GM18505 (cell line): Measurements from ENCODE around the gene ENPP6.

Source experiments
- ATAC-seq: cut with Tn5 transposase; IDR thresholded peaks from one replicate; pipeline ENCODE4 v1.9.1; 2021; ENCODE audit not compliant: unreplicated experiment
- POLR2A ChIP-seq: IDR thresholded peaks from 4 replicates; pipeline ENCODE4 v1.6.1; 2011; ENCODE audit warnings: borderline replicate concordance; ENCODE audit not compliant: insufficient read depth, insufficient read length; ENCODE audit errors: extremely low read depth

ENPP6 gene

DNA sequence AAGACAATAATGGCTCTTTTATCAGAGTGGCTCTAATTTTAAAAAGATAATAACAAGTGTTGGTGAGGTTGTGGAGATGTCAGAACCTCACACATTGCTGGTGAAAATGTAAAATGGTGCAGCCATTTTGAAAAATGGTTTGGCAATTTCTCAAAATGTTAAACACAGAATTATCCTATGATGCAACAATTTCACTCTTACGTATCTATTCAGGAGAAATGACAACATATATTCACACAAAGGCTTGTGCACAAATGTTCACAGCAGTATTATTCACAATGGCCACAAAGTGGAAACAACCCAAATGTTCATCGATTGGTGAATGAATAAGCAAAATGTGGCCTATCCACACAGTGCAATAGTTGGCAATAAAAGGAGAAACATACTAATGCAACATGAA is 24.7 kb downstream of the ENPP6 start:
- ATAC-seq: no peak
- no peak for TF ChIP-seq POLR2A

DNA sequence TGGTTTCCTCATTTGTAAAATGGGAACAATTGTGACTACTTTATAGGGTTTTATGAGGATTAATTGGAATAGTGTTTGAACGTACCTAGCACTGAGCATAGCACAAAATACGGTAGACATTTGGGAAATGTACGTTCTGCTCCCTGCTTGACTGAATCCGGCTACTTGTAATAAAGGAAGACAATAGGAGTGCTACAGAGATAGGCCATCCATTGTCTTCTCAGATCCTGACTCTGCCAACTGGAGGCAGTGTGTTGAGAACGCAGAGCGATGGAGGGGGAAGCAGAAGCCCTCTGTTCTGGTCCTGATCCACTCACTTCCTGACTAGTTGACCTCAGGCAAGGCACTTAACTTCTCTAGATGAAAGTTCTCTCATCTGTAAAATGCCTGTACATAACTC is 26.4 kb downstream of the ENPP6 start:
- ATAC-seq: no peak
- TF ChIP-seq POLR2A: no peak

DNA sequence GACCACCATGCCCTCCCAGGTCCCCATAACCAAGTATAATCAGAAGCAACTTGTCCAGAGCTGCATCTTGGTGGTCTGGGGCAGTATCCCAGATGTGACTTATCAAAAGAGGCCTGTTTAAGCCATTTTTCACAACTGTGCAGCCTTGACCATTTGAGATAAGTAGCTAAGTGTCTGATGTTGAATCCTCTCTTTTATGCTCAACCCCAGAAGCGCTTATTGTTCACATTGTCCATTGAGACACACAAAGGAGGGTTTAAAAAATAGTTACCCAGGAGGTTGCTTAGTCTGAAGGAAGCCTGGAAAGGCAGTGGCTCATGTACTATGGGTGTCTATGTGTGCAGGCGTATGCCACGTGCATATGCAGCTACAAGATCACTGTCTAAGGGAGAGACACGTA is 27.0 kb downstream of the ENPP6 start:
- no peak for ATAC-seq
- no peak for TF ChIP-seq POLR2A

DNA sequence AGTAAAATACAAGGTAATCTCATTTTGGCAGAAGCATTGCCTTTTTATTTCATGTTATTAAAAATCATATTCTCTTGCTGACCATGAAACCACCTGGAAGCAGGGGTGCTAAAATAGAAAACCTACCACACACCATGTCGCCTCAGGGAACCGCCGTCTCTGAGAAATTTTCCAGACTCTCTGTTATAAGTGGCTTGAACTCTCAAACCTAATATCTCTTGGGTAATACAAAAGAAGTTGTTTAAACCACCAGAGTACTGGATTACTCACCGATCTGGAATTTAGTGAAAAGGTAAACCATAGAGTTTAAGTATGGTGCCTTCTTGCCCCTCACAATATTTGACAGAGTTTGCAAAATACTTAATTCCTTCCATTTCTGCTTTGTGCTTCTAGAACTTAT is 27.7 kb downstream of the ENPP6 start:
- TF ChIP-seq POLR2A: no peak
- no peak for ATAC-seq

DNA sequence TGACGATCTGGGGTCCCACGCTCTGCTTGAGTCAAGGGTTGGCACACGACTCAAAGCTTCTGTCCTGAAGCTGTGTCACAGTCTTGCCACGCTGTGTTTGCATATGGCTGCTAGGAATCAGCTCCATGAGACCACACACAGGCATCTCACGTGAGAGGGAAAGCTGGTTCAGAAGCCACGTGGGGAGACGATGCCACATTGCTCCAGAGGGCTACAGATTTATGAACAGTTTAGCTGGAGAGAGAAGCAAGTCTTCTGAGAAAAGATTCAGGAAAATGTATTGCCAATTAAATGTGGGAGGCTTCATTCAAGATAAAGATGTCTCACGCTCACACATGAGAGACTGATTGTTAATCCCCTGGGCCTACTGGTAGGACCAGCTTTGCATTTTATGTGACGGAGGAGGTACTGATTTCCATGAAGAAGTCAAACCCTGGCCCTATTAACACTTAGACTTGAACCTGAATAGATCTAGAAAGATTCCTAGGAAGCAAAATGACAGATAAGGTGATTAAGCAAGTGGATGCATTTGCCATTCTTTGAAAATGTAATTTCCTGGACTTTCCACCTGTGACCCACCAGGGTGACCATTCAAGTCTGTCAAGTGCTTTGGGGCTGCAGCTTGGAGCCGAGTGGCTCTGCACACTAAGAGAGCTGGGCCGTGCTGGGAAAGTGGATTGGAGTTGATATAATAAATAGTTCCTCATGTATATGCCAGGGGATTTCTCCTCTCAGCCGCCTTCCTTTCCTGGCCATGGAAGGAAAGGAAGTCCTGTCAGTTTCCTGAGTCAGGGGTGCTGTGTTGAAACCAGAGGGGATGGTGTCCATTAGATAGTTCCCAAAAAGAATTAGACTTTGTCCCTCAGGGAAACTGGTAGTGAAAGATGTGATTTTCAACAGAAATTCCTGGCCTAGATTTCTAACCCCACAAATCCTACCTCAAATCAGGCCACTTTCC is 29.0 kb downstream of the ENPP6 start:
- TF ChIP-seq POLR2A: no peak
- ATAC-seq: no peak

DNA sequence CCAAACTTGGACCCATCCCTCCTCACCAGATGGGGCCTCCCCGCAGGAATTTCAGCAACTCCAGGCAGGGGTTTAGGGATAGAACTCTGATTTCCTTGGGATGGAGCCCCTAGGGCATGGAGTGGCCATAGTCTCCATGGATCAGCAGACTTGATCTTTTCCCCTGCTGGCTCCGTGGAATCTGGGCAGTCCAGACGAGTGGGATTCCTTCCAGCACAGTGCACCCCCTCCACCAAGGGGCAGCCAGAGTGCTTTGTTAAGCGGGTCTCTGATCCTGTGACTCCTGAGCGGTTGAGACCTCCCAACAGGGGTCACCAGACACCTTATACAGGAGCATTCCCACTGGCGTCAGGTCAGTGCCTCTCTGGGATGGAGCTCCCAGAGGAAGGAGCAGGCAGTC is 40.4 kb downstream of the ENPP6 start:
- no peak for TF ChIP-seq POLR2A
- ATAC-seq: no peak

DNA sequence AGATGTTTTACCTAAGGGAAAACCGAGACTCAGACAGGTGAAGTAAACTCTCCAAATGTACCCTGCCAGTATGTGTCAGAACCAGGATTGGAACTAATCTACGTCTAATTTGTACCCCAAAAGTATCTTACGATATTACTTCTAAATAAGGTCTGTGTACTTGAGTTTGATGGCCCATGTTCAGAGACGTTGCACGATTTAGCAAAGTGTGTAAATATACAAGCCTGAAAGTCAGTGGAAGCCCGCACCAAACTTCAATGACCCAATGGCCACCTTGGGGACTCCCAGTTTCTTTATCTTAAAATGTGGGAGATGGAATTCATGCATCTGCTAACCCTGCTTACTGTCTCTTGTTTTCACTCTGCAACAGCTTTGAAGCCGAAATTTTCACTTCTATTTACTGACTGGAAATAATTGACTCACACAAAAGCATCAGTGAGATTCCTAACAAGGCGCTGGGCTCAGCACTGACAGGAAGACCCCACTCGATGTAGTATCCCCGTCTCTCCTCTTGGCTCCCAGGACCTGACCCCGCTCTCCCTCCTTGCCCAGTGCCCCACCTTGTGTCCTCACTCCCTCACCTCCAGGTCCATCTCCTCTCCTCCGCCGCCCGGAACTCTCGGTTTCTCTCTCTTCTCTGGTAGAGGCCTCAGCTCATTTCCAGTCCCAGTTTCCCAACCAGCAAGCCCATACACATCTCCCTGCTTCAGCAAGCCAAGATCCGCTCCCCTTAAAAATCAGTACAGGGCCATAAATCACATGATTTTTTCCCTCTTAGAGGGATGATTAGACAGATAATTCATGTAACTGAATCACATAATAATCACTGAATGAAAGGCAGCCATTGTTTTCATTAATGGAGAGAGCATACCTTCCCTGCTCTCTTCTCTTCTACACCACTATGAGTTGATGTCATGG is 42.8 kb downstream of the ENPP6 start:
- no peak for TF ChIP-seq POLR2A
- no peak for ATAC-seq

DNA sequence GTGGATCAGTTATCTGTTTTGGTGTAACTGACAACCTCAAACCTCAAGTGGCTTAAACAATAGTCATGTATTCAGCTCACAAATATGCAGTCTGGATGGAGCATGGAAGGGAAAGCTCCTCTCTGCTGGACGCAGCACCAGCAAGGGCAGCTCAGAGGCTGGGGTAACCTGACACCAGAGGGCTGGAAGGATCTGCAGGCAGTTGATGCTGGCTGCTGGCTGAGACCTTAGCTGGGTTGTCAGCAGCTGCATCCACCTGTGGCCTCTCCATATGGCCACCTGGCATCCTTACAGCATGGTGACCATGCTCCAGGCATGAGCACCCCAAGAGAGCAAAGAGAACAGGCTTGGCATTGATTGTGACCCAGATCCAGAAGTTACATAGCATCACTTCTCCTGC is 46.7 kb downstream of the ENPP6 start:
- ATAC-seq: no peak
- TF ChIP-seq POLR2A: no peak

DNA sequence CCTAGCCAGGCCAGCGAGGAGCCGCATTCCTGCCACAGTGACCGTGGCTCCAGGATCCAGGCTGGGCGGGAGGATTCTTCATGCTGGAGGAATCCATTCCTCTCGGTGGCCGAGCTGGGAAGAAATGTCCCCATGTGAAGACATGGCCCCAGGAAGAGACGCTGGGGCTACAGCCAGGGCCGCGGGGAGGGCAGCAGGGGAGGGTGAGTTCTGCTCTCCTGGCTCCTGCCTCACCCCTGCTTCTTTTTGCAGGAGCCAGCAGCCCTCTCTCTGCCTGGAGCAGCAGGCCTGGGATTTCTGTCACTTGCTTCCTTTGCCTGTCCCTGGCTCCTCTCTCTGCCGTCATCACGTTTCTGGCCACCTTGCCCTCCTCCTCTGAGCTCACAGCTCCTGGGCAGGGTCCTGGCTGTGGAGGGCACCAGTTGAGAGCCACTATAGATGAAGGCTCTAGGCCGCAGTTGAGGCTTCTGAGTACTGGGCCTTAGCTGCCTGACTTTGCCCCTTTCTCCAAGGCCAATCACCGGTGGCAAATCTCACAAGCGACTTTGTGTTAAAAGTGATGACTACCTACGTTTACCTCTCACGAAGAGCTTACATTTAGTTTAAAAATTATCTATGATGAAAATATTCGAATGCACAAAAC is 48.3 kb downstream of the ENPP6 start:
- TF ChIP-seq POLR2A: no peak
- no peak for ATAC-seq

DNA sequence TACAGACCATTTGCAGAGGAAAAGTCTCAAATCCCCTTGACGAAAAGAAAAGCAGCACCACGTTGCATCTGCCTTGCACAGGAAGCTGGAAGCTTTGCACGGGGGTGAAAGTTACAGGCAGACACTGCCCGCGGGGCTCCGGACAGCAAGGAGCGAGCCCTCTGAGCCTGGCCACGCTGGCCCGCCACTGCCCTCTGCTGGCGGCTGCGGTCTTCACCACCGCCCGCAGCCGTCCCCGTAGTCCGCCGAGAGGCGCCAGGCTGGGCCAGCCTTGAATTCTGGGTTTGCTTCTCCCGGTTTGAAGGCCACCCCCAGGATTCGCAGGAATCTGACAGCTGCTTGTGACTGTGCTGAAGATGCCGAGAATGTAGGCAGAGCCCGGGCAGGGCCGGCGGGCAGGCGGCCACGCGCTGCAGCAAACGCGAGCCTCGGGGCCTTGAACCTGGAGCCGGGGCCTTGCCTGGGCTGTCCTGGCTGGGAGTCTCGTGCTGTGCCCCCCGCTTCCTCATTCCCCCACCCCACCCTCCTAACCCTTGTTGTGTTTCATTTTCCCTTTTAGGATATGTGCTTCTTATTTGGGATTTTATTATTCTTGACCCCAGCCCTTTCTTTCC is 49.2 kb downstream of the ENPP6 start:
- TF ChIP-seq POLR2A: no peak
- peak; percentile 87 for ATAC-seq

DNA sequence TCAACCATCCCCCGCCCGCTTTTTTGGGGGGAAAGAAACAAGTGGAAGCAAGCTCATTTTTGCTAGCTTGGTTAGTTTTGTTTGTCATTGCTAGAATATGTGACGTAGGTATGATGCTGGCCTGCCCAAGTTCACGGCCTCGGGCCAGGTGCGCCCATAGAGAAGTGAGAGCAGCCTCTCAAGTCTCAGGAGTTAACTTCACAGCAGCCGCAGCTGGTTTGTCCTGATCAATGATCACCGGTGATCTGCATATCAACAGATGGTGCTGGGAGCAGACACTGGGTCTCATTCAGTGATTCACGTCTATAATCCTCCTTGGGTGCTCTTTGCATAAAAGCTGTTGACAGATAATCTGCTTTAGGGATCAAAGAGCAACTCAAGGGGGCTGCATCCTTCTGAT is 50.1 kb downstream of the ENPP6 start:
- ATAC-seq: no peak

DNA sequence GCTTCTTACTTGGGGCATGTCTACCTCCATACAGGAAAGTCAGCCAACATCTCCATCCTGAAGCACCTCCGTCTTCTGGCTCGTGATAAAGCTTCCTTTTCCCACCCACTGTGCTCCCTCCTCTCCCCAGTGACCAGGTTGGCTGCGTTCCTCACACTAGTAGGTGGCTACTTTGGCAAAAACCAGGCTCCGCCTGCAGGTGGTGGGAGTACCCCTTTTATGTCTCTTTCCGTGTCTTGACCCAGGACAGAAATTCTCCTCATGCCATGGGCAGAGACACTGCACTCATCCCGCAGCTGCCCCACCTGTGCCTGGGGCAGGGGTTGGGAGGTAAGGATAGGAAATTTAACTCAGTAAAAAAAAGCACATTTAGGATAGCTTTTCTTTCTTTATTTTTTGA is 50.9 kb downstream of the ENPP6 start:
- ATAC-seq: no peak
- TF ChIP-seq POLR2A: no peak

More for the DNA sequence above, 50.1 kb downstream of the ENPP6 start:
- TF ChIP-seq POLR2A: no peak

DNA sequence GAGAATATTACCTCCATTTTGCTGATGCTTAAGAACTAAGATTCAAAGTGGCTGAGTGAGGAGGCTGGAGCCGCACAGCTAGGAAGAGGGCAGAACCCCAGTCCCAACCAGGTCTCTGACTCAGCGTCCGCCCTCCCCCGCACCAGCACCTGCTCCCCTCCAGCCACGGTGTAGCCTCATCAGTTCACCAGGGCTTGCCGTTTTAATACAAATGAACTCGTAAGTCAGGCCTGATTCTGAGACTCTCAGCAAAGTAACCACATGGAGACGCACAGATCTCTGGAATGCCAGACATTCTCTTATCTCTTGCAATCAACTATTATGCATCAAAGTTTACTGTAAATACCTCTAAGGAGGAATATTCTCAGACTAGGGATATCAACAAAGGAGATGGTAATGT is 52.4 kb downstream of the ENPP6 start:
- no peak for TF ChIP-seq POLR2A

DNA sequence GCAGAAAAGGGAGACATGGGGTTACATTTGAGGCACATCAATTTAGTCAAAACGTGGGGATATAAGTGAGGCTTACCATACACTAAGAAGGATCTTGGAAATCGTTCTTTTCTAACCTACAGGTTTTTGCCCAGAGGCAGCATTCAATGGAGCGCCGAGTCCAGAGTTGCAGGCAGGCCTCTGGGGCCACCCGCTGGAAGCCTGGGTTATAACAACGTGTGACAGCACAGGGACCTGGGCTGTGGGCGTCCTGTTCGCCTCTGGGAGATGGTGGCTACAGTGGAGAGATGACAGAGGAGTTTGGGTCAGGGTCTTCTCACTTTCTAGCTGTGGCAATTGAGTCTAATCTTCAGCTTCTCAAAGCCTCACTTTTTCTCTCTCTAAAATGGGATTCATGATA is 53.9 kb downstream of the ENPP6 start:
- ATAC-seq: no peak
- TF ChIP-seq POLR2A: no peak

More for the DNA sequence above, 52.4 kb downstream of the ENPP6 start:
- no peak for ATAC-seq

DNA sequence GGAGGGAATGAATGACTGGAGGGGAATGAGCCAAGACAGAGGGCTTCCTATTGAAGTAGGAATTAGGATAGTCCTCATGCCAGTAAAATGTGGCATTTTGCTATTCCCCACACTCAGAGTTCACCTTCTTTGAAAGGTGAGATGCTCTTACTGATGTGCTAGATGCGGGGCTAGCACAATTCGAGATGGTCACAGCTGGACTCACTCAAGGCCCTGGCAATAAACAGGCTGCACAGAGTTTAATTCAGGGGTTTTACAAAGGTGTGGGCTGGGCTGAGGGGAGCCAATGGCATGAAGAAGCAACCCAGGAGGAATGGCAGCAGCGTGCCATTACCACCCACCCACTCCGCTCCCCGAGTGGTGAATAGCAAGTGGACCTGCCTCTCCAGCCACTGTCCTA is 55.1 kb downstream of the ENPP6 start:
- ATAC-seq: no peak
- no peak for TF ChIP-seq POLR2A
